ENCODE data around the gene NFYA. TPM values are rescaled to one million over a fixed set of nuclear protein-coding genes. Genes with fewer than 3 reads are reported as not detected.

NFYA gene
- total RNA-seq, 4 donors from 2014 or later: 18.5 to 27.7 (median 20.4) TPM

DNA sequence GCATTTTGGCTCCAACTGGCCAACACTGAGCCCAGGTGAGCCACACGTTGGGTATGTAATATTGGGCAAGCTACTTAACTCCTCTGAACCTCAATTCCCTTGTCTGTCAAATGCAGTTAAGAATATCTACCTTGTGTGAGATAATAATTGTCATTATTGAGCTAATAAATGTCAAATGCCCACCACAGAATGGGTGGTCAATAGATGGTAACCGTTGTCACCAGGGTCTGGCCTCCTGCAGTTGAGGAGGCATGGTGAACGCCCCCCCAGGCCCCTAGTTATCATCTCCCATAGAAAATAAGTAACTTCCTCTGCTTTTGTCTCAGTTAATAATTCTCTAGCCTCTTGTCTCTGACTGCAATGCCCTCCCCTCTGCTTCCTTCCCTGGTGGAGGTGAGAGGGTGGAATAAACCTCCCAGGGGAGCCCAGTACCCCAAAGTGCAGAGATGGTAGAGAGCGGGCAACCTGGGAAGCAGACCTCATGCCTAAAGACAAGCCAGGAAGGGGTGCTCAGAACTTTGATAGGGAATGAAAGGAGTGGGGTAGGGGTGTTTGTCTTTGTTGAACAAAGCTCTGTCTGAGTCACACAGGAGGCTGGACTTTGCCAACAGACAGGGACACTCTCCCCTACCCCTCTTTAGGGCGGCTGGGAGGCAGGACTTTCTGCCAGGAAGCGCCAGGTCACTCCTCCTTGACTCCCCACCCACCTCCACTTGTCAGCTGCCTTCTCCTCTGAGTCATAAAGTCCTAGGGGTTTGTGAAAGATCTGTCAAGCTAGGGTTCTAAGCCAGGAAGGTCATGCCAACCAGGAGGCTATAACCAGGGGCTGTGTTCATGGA, 32.5 kb upstream of the NFYA start:
- TF ChIP-seq CTCF (IDR thresholded peaks at IDR 0.05; ENCODE audit: low read depth): no peak

DNA sequence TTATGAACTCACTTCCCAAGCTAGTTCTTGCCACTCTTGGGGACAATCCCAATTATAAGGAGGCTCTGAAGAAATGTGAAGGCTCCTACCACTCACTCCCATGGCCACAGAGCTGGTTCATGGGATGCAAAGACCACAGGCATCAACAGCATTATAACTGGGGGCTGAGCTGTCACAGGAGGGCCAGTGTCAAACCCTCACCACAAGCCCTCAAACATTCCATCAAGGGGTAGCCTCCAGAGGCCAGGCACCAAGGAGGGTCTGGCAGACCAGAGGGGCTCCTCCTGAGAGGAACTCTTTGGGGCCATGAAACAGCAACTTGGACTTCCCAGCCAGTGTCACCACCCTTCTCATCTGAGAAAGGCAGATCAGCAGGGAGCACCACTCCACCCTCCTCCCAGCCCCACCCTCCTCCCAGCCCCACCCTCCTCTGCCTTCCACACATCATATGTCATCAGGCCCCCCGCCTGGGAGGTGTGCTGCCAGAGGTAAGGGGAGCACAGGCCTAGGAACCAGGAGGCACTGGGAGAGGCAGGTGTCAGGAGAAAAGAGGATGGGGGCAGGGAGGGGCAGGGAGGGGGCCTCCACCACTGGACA, 31.7 kb upstream of the NFYA start:
- no peak for TF ChIP-seq CTCF (IDR thresholded peaks at IDR 0.05; ENCODE audit: low read depth)

DNA sequence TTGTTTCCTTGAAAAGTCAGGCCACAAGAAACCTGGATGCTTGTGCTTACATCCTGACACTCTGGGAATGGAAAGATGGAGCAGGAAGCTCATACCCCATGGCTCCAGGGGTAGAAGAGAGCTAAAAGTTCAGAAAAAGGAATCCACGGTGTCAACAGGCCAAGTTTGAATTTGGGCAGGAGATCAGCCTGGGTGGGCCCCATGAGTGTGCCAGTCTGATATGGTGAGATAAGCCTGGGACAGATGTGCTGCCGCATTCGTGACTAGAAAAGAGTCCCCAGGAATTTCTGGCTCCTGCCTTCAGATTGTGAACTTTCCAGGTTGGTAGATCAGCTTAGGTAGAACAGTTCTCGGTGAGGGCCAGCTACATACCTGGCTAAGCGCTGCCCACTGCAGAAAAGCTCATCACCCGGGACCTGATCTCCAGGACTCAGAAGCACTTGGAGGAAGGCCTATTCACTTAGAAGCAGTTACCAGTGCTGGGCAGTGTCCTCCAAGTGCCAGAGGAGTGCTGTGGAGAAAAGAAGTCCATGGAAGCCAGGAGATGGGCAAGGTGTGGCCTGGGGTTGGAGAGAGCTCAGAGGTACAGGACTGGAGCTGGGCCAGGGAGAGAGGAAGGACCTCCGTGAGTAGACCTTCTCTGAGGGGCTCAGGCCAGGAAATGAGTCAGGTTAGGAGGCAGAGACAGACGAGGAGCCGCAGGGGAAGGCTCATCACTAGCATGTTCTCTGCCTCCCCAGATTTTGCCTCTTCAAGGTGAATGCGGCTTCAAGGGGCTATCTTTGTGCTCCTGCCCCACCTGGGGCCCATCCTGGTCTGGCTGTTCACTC, 30.3 kb upstream of the NFYA start, which contains the start of gene TSPO2:
Gene TSPO2 (plus strand): TSS at position 242 of the 830 bp plus-strand sequence. CDS start 519 bp downstream, at position 761.
- no peak for TF ChIP-seq CTCF (IDR thresholded peaks at IDR 0.05; ENCODE audit: low read depth)

DNA sequence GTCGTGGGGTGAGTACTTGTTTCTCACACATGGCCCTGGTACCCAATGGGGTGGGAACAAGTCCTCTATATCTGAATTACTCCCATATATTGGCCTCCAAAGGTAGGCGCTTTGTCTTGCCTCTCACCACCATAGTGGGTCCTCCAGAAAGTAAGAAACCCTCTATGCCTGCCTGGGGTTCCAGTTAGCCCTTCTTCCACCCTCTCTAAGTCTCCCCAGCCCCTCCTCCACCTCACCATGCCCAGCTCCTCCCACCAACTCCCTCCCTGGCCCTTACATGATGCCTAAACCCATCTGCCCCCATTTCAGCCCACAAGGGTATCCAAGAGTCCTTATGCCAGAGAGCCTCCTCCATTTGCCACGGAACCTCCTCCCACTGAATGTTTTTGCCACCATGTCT, 29.6 kb upstream of the NFYA start:
- no peak for TF ChIP-seq CTCF (IDR thresholded peaks at IDR 0.05; ENCODE audit: low read depth)

DNA sequence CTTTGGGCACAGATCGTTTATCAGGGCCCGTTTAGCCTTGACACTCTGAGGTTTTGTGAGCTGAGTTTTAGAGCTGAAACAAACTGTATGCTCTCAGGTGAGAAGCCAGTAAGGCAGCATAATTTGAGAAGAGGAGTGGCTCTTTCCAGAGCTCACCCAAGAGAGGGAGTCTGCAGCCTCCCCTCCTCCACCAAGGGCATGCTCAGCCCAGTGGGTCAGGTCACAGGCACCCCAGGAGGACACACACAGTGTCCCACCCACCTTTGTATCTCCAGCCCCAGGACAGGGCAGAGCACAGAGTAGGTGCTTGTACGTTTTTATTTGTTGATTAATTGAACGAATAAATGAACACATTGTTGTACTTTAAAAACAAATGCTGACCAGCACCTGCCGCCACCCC, 27.1 kb upstream of the NFYA start:
- no peak for TF ChIP-seq CTCF (IDR thresholded peaks at IDR 0.05; ENCODE audit: low read depth)

DNA sequence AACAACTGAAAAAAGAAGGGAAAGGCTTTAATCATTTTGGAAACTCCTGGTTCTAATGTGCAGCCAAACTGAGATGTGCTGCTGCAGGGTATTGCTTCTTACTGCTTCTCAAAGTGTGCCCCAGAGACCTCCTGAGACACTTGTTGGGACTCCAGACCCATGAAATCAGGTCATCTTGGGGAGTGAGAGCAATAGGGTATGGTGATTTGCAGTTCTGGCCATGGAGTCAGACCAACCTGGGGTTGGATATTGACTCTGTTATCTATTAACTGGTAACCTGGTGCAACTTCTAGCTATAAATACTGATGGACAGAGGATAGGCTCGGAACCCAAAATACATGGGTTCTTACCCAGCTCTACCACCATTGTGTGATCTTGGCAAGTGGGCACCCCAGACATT, 26.7 kb upstream of the NFYA start:
- TF ChIP-seq CTCF (IDR thresholded peaks at IDR 0.05; ENCODE audit: low read depth): no peak

DNA sequence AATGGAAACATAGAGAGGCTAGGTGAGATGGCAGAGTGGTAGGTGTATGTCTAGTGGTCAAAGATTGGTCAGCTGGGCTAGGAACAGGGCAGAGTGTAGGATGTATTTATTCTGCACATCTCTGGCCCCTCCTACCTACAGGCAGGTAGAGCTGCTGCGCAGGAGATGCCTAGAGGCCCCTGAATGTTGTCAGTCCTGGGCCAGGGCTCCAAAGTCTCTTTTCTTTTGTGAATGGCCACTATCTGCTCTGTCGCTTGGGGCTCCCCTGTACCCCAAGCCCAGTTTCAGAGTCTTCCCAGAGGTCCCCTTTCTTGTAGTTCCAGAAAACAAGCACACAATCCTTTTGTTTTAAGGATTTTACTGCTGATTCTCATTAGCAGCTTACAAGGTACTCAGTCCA, 25.5 kb upstream of the NFYA start:
- no peak for TF ChIP-seq CTCF (IDR thresholded peaks at IDR 0.05; ENCODE audit: low read depth)

All from subcutaneous adipose tissue (tissue), 4 donors.